MM.1S (cell line): ENCODE results near the gene ARHGAP42.

ENCODE experiments used
- EZH2 ChIP-seq: fragments of 300-600 bp; sonication (generic); optimal IDR thresholded peaks from 2 replicates; pipeline ENCODE3; 2017; ENCODE audit warnings: low read depth, mild to moderate bottlenecking, antibody characterized with exemption, low read length, mixed read lengths
- EZH2phosphoT487 ChIP-seq: fragments of 300-600 bp; sonication (generic); IDR thresholded peaks from 2 replicates; pipeline ENCODE4 v1.6.1; 2018; ENCODE audit warnings: antibody characterized with exemption, low read length
- TF ChIP-seq, protein P1 (sequence below): fragments of 300-600 bp; sonication (generic); IDR thresholded peaks from 2 replicates; pipeline ENCODE4 v1.5.1; 2016; ENCODE audit warnings: antibody characterized with exemption, low read length, mixed read lengths

DNA sequence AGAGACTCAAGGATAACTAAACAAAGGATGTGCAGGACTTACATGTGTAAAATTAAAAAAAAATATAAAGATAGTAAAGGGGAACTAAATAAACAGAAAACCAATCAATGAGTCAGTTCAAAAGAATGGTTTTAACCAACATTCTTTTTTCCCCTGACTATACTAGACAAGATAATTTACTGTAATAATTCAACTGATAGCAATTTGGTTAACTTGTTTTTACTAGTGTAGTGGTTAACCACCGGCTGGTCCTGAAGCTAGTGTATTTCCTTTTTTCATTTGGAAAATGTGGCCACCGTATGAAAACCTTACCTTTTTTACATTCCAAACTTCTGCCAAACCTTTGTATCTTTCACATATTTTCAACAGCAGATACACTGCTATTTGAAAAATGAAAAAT lies 123.1 kb downstream of the ARHGAP42 start:
- TF ChIP-seq, protein P1, sequence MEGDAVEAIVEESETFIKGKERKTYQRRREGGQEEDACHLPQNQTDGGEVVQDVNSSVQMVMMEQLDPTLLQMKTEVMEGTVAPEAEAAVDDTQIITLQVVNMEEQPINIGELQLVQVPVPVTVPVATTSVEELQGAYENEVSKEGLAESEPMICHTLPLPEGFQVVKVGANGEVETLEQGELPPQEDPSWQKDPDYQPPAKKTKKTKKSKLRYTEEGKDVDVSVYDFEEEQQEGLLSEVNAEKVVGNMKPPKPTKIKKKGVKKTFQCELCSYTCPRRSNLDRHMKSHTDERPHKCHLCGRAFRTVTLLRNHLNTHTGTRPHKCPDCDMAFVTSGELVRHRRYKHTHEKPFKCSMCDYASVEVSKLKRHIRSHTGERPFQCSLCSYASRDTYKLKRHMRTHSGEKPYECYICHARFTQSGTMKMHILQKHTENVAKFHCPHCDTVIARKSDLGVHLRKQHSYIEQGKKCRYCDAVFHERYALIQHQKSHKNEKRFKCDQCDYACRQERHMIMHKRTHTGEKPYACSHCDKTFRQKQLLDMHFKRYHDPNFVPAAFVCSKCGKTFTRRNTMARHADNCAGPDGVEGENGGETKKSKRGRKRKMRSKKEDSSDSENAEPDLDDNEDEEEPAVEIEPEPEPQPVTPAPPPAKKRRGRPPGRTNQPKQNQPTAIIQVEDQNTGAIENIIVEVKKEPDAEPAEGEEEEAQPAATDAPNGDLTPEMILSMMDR: no peak
- TF ChIP-seq EZH2 (no peak), EZH2phosphoT487 (no peak)
